SH-SY5Y (cell line): ENCODE data around the gene MYL3.

ENCODE experiments used
- GATA2 ChIP-seq: IDR thresholded peaks from 2 replicates; pipeline ENCODE4 v1.6.1; 2011; ENCODE audit warnings: mild to moderate bottlenecking, low read depth, low read length
- GATA3 ChIP-seq: IDR thresholded peaks from 2 replicates; pipeline ENCODE4 v1.6.1; 2011; ENCODE audit warnings: low read depth, mild to moderate bottlenecking, low read length, moderate library complexity

DNA sequence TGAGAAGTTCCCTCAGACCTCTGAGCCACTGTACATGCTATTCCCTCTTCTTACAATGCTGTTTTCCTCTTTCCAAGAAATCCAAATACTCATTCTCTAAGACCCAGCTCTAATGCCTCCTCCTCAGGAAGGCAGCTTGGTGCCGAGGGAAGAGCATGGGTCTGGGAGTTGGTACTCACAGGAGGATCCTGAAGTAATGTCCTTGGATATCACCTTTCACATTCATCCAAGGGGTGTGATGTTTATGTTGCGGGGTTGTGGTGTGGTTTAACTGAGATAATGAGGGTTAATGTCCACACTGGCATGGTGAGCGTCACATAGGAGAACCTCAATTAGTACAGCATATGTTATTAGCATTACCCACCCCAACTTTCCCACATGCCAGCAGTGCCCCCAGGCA is 31.9 kb downstream of the MYL3 start:
- TF ChIP-seq GATA2, result no peak
- TF ChIP-seq GATA3, result no peak
